Stomach smooth muscle (tissue), 2 donors: ENCODE results near the gene PHRF1.

Experiments
- H3K27ac ChIP-seq: one replicate; pipeline ENCODE4 v1.7.0; 2013; ENCODE audit warnings: mild to moderate bottlenecking, low read length, inconsistent platforms
- H3K27me3 ChIP-seq, 2 donors: one replicate each; pipeline ENCODE4 v1.7.0; 2013; ENCODE audit warnings: low read length in 2 of 2; ENCODE audit not compliant: insufficient read depth in 2 of 2, control insufficient read depth in 1 of 2
- H3K36me3 ChIP-seq, 2 donors: one replicate each; pipeline ENCODE4 v1.7.0; 2013; ENCODE audit warnings: low read length in 2 of 2; ENCODE audit not compliant: control insufficient read depth in 2 of 2, insufficient read depth in 2 of 2
- H3K4me1 ChIP-seq: one replicate; pipeline ENCODE4 v1.7.0; 2013; ENCODE audit warnings: low read length; ENCODE audit not compliant: control insufficient read depth, insufficient read depth
- H3K4me3 ChIP-seq, 2 donors: one replicate each; pipeline ENCODE4 v1.7.0; 2013; ENCODE audit warnings: low read length in 2 of 2
- H3K9ac ChIP-seq, 2 donors: one replicate each; pipeline ENCODE4 v1.7.0; 2013; ENCODE audit warnings: low read length in 2 of 2, mild to moderate bottlenecking in 1 of 2
- H3K9me3 ChIP-seq, 2 donors: one replicate each; pipeline ENCODE4 v1.7.0; 2013; ENCODE audit warnings: low read length in 2 of 2; ENCODE audit not compliant: control insufficient read depth in 2 of 2
- donor health status: healthy.
- donor health status: Pancreatic carcinoma.

PHRF1 gene

GRCh38 chr11:590997-591396 is 14.7 kb downstream of the PHRF1 start:
- no peak overlapping the region for H3K27ac ChIP-seq
- no peak overlapping the region for H3K9ac ChIP-seq
- H3K9me3 ChIP-seq = no peaks in the 10 kb centered on the region
- H3K27me3 ChIP-seq = no peaks in the 10 kb centered on the region
- peaks cover 4% of the 10 kb centered on the region for H3K4me1 ChIP-seq
- no peak overlapping the region for H3K4me3 ChIP-seq
- H3K36me3 ChIP-seq = peaks cover 51 to 64% of the 10 kb centered on the region in 2 donors

DNA sequence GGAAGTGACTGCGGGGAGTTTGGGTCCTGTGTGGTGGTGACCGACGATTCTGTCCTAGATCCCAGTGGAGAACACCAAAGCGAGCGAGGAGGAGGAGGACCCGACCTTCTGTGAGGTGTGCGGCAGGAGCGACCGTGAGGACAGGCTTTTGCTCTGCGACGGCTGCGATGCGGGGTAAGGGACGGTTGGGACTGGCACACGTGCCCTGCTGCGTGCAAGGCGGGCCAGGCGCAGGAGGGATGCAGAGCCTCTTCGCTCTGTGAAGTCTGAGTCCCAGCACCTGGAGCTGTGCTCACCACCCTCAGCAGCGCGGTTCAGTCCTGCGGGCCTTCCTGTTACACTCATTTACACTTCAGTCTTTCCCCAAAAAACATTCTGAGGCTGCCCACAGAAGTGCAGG is 16.2 kb downstream of the PHRF1 start:
- Histone ChIP-seq H3K27me3 (no peaks in the 10 kb centered on the region), H3K9me3 (no peaks in the 10 kb centered on the region), H3K4me3 (no peak overlapping the region), H3K36me3 (peaks cover 52 to 64% of the 10 kb centered on the region in 2 donors), H3K9ac (no peak overlapping the region), H3K4me1 (peaks cover 4% of the 10 kb centered on the region), H3K27ac (no peak overlapping the region)

DNA sequence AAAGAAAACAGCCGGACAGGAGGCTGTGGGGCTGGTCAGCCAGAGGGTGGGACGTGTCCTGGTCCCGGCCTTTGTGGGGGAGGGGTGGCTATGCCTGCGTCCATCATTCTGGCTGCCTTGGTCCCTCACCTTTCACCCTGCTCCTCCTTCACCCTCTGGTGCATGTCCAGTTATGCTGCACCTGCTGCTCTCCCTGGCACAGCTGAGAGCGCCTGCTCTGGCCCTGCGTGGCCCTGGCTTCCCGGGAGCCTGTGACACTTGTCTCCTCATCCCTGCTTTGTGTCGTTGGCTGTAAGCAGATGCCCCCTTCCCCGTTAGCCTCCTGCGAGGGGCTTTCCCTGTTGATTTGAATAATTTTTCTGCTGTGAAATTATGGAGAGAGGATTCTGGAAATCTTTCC is 16.6 kb downstream of the PHRF1 start:
- H3K36me3 ChIP-seq = peaks cover 51 to 60% of the 10 kb centered on the region in 2 donors
- no peaks in the 10 kb centered on the region for H3K9me3 ChIP-seq
- no peak overlapping the region for H3K27ac ChIP-seq
- no peak overlapping the region for H3K9ac ChIP-seq
- no peak overlapping the region for H3K4me3 ChIP-seq
- no peaks in the 10 kb centered on the region for H3K27me3 ChIP-seq
- peaks cover 2% of the 10 kb centered on the region for H3K4me1 ChIP-seq

GRCh38 chr11:593347-593746 is 17.1 kb downstream of the PHRF1 start:
- H3K9me3 ChIP-seq = no peaks in the 10 kb centered on the region
- no peaks in the 10 kb centered on the region for H3K27me3 ChIP-seq
- H3K9ac ChIP-seq = no peak overlapping the region
- H3K4me1 ChIP-seq = no peaks in the 10 kb centered on the region
- no peak overlapping the region for H3K4me3 ChIP-seq
- H3K36me3 ChIP-seq = peaks cover 55 to 61% of the 10 kb centered on the region in 2 donors
- no peak overlapping the region for H3K27ac ChIP-seq

DNA sequence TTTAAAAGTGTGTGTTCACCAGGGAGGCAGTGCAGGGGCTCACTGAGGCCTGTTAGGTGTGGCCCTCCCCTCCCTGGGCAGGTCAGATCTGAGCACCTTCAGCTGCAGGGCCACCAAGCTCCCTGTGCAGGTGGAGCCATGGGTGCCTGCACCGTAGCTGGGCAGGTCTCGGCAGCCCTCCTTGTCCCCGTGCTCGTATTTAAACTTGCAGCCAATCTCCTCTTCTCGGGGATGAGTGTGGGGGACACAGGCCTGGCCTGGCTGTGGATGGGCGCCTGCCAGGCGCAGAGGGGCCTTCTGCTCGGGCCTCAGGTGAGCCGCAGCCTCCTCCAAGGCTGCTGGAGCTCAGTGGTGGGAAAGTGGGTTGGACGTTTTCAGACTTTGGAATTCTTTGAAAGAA is 19.1 kb downstream of the PHRF1 start:
- Histone ChIP-seq H3K9me3 (no peaks in the 10 kb centered on the region), H3K4me1 (no peaks in the 10 kb centered on the region), H3K27me3 (no peaks in the 10 kb centered on the region), H3K9ac (no peak overlapping the region), H3K36me3 (peaks cover 57 to 59% of the 10 kb centered on the region in 2 donors), H3K27ac (no peak overlapping the region), H3K4me3 (no peak overlapping the region)

DNA sequence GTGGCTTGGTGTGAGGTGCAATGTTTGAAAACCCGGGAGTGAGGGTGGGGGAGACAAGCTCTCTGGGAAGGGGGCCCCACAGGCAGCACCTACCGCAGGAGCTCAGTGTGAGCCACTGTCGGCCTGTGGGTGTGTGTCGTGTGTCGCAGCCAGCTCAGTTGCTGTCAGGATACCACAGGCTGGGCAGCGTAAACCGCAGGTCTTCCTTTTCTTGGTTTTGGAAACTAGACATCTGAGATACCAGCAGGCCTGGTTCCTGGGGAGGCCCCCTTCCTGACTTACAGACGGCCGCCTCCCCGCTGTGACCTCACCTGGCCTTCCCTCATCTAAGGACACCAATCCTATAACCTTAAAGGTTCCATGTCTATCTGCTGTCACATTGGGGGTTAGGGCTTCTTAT is 20.1 kb downstream of the PHRF1 start:
- no peaks in the 10 kb centered on the region for H3K4me1 ChIP-seq
- H3K36me3 ChIP-seq = peaks cover 54 to 60% of the 10 kb centered on the region in 2 donors
- no peak overlapping the region for H3K9ac ChIP-seq
- no peaks in the 10 kb centered on the region for H3K27me3 ChIP-seq
- H3K4me3 ChIP-seq = no peak overlapping the region
- H3K9me3 ChIP-seq = no peaks in the 10 kb centered on the region
- H3K27ac ChIP-seq = no peak overlapping the region

- no peak overlapping the region for H3K9ac ChIP-seq
- no peak overlapping the region for H3K27ac ChIP-seq
- no peaks in the 10 kb centered on the region for H3K27me3 ChIP-seq
- no peaks in the 10 kb centered on the region for H3K9me3 ChIP-seq
- H3K4me1 ChIP-seq = no peaks in the 10 kb centered on the region
- H3K36me3 ChIP-seq = peaks cover 56 to 65% of the 10 kb centered on the region in 2 donors
- H3K4me3 ChIP-seq = no peak overlapping the region
Measured at GRCh38 chr11:597166-597725, 21.0 kb downstream of the PHRF1 start.

DNA sequence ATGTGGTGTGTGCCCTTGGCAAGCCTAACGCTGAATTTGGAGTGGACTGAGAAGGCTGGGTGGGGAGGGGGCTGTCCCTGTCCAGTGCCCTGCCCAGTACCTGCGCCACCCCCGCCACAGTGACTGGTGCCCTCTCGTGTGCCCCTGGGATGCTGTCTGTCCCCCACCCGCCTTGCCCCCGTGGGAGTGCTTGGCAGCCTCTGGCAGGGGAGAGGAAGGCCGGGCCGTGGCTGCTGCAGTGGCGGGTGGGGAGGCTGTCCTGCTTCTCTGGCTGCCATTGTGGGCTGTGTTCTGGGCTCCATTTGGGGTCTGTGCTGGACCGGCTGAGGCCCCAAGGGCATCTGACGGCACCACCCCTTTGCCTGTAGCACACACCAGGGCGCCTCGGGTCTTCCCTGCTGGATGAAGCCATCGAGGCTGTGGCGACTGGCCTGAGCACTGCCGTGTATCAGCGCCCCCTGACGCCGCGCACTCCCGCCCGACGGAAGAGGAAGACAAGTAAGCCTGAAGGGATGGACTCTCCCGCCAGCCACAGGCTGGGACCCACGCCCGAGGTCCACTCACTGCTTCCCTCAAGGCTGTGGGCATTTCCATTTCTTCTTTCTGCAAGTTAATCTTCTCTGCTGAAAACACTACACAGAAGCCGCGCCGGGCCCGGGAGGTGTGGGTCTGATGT is 21.9 kb downstream of the PHRF1 start:
- Histone ChIP-seq H3K9me3 (no peaks in the 10 kb centered on the region), H3K4me1 (no peaks in the 10 kb centered on the region), H3K27ac (no peak overlapping the region), H3K9ac (no peak overlapping the region), H3K4me3 (no peak overlapping the region), H3K36me3 (peaks cover 48 to 62% of the 10 kb centered on the region in 2 donors), H3K27me3 (no peaks in the 10 kb centered on the region)

GRCh38 chr11:601573-602245 is 25.4 kb downstream of the PHRF1 start:
- H3K36me3 ChIP-seq = peaks cover 44 to 63% of the 10 kb centered on the region in 2 donors
- H3K4me3 ChIP-seq = no peak overlapping the region
- H3K9me3 ChIP-seq = no peaks in the 10 kb centered on the region
- H3K27ac ChIP-seq = no peak overlapping the region
- peaks cover 9% of the 10 kb centered on the region for H3K4me1 ChIP-seq
- no peaks in the 10 kb centered on the region for H3K27me3 ChIP-seq
- no peak overlapping the region for H3K9ac ChIP-seq

DNA sequence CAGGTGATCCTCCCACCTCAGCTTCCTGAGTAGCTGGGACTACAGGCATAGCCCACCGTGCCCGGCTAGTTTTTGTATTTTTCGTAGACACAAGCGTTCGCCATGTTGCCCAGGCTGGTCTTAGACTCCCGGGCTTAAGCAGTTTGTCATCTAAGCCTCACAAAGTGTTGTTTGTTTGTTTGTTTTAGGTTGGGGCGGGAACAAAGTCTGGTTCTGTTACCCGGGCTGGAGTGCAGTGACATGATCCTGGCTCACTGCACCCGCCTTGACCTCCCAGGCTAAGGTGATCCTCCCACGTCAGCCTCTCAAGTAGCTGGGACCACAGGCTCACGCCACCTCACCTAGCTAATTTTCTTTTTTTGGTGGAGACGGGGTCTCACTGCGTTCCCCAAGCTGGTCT is 26.9 kb downstream of the PHRF1 start:
- Histone ChIP-seq H3K36me3 (peaks cover 43 to 61% of the 10 kb centered on the region in 2 donors), H3K9ac (no peak overlapping the region), H3K27me3 (no peaks in the 10 kb centered on the region), H3K4me1 (peaks cover 9% of the 10 kb centered on the region), H3K9me3 (no peaks in the 10 kb centered on the region), H3K4me3 (no peak overlapping the region), H3K27ac (no peak overlapping the region)
